Measurements from ENCODE around the gene RNF10. TPM values are rescaled to one million over a fixed set of nuclear protein-coding genes. Genes with fewer than 3 reads are reported as not detected.
A peak's percentile ranks its signal among the peaks of the same experiment; 100 is the strongest.

Gene RNF10
- total RNA-seq, 2 donors from 2014 or later, result 182 to 196 TPM

DNA sequence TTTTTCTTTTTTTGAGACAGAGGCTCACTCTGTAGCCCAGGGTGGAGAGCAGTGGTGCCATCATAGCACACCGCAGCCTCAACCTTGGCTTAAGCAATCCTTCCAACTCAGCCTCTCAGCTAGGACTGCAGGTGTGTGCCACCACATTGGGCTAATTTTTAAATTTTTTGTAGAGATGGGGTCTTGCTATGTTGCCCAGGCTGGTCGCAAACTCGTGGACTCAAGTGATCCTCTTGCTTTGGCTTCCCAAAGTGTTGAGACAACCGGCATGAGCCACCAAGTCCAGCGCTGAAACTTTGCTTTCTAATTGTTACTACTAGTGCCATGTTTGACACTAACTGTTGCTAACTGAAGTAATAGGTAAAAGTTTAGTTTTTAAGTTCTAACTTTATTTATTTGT lies 8.0 kb downstream of the RNF10 start:
- ATAC-seq (no peak), DNase-seq (ENCODE audit: low spot score in 2 of 2) (no peak)
- Mint-ChIP-seq H3K27ac (no peak overlapping the region), H3K9me3 (no peaks in the 10 kb centered on the region), H3K36me3 (peaks cover 0 to 23% of the 10 kb centered on the region in 2 donors)

DNA sequence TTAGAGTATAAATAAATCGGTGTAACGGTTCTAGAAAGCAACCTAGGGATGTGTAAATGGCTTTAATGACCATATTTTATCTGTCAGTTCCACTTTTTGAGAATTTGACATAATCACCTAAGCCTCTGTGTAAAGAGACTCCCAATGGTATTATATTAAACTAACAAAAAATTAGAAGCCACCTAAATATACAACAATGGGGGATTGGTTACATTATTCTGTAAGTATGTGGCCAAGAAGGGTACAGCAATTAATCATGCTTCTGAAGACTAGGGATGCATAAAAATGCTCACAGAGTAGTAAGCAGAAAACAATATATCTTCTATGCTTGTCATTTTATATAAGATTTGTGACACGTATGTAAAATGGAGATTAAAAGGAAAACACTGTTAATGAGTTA lies 10.5 kb downstream of the RNF10 start:
- ATAC-seq (no peak), DNase-seq (ENCODE audit: low spot score in 2 of 2) (no peak)
- peaks cover 0 to 6% of the 10 kb centered on the region in 2 donors for H3K36me3 Mint-ChIP-seq
- no peak overlapping the region for H3K27ac Mint-ChIP-seq
- H3K9me3 Mint-ChIP-seq, result no peaks in the 10 kb centered on the region

DNA sequence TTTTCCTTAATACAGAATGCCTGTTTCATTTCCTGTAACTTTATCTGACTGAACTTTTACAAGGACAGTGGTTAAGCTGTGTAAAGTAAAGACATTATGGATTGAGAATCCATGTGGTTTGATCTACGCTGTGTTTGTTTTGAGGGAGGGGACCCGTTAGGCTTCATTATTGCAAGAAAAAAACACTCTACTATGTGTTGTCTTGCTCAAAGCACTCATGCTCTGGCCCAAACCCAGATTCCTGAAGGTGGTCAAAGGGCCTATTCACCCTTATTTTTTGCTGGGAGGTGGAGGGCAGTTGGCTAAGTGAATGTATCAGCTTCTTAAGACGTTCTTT lies 11.9 kb downstream of the RNF10 start:
- Mint-ChIP-seq H3K27ac (no peak overlapping the region), H3K36me3 (peaks cover 0 to 6% of the 10 kb centered on the region in 2 donors)
- ATAC-seq, result no peak

DNA sequence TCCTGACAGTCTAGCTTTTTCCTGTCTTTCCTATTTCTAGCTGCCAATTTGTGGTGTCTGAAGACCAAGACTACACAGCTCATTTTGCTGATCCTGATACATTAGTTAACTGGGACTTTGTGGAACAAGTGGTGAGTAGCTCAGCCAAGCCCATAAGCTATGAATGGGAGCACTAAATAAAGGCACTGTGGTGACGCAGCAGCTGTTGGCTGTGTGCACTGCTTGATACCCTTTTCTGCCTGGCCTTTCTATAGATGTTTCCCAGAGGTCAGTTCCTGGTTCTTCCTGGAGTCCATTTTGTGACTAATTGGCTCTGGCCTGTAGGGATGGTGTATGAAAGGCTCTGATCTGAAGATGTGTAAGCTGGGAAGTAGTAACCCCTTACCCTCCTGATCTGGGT lies 20.5 kb downstream of the RNF10 start:
- peak overlapping the region in 1 of 2 donors; percentile 39 for H3K27ac Mint-ChIP-seq

More for the DNA sequence above, 11.9 kb downstream of the RNF10 start:
- DNase-seq (ENCODE audit: low spot score in 2 of 2), result no peak
- no peaks in the 10 kb centered on the region for H3K9me3 Mint-ChIP-seq

DNA sequence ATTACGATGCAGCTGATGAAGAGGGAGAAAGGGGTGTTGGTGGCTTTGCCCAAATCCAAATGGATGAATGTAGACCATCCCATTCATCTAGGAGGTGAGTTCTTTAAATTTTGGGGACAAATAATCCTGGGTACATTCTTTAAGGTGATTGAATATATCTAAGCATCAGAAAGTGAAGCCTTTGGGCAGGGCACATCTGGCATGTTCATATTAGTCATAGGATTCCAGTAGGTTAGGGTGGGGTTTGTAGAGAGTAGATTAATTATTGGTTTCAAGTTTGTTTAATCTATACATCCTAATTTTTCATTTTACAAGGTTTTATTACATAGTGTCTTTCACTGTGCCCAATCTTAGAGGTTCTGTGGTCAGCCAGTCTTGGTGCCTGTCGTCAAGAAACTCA lies 23.4 kb downstream of the RNF10 start:
- H3K27ac Mint-ChIP-seq, result no peak overlapping the region
- no peak for ATAC-seq
- no peak for DNase-seq (ENCODE audit: low spot score in 2 of 2)
- peaks cover 6 to 15% of the 10 kb centered on the region in 2 donors for H3K36me3 Mint-ChIP-seq
- no peaks in the 10 kb centered on the region for H3K9me3 Mint-ChIP-seq

More for the DNA sequence above, 20.5 kb downstream of the RNF10 start:
- Mint-ChIP-seq H3K9me3 (no peaks in the 10 kb centered on the region), H3K36me3 (peaks cover 5 to 15% of the 10 kb centered on the region in 2 donors)
- DNase-seq (ENCODE audit: low spot score in 2 of 2) (no peak), ATAC-seq (no peak)

DNA sequence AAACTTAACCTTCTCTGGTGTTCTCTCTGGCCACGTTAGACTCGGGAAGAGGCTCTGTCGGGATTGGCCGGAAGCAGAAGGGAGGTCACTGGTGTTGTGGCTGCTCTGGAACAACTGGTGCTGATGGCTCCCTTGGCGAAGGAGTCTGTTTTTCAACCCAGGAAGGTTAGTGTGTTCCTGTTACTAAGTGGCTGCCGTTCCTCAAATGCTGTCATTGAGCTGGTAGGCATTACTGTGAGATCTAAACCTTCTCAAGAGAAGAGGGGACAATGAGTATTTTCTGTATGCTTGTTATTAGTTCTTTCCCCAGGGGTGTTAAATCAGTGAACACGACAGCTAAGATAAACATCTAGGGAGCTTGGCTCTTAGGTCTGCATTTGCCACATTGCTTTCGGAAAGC lies 28.8 kb downstream of the RNF10 start:
- no peaks in the 10 kb centered on the region for H3K9me3 Mint-ChIP-seq
- peaks cover 0 to 23% of the 10 kb centered on the region in 2 donors for H3K36me3 Mint-ChIP-seq
- DNase-seq (ENCODE audit: low spot score in 2 of 2) (no peak), ATAC-seq (no peak)
- peak overlapping the region; percentile 31 to 70 for H3K27ac Mint-ChIP-seq

DNA sequence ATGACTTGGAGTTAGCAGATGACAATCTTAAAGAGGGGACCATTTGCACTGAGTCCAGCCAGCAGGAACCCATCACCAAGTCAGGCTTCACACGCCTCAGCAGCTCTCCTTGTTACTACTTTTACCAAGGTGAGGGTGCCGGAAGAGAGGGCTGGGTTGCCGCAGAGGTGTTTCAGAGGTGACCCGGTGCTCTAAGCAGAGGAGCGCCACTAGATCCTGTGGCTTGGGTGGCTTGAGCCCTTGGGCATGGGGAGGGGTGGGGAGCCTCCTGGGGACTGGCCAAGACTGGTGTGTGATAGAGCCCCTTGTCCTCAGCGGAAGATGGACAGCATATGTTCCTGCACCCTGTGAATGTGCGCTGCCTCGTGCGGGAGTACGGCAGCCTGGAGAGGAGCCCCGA lies 29.3 kb downstream of the RNF10 start:
- DNase-seq (ENCODE audit: low spot score in 2 of 2) (no peak), ATAC-seq (no peak)
- Mint-ChIP-seq H3K27ac (peak overlapping the region; percentile 31 to 70), H3K36me3 (peaks cover 0 to 23% of the 10 kb centered on the region in 2 donors), H3K9me3 (no peaks in the 10 kb centered on the region)

DNA sequence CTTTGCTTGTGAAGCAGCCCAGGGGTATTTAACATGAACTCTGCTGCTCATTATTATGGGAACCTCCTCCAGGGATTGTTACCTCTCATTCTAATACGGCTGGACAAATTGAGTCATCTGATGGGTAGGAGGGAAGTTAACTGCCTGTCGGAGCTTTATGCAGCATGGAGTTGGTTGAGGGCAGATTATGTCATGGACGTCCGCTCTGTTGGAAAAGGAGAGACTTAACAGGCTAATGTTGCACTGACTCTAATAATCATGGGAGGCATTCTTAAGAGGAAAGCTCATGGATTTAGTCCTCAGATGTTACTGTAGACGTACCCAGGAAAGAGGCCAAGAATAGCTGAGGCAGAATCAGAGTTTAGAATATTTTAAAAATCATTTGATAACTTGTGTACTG lies 37.1 kb downstream of the RNF10 start:
- DNase-seq (ENCODE audit: low spot score in 2 of 2) (no peak), ATAC-seq (no peak)
- Mint-ChIP-seq H3K27ac (peak overlapping the region; percentile 4 to 71), H3K36me3 (peaks cover 10 to 25% of the 10 kb centered on the region in 2 donors), H3K9me3 (no peaks in the 10 kb centered on the region)

DNA sequence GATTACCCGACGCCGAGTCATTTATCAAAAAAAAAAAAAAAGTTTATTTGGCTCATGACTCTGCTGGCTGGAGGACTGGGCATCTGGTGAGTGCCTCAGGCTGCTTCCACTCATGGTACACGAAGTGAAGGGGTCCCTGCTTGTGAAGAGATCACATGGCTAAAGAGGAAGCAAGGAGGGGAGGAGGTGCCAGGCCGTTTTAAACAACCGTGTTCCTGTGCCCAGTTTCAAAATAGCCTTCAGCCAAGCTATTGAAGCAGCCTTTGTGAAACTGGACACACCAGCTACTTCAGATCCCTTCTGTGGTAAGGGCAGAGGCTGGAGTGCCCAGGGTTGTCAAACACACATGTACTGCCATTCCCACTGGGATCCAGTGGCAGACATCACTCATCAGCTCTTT lies 39.4 kb downstream of the RNF10 start:
- no peak for ATAC-seq
- DNase-seq (ENCODE audit: low spot score in 2 of 2), result no peak
- Mint-ChIP-seq H3K36me3 (peaks cover 10 to 25% of the 10 kb centered on the region in 2 donors), H3K9me3 (no peaks in the 10 kb centered on the region), H3K27ac (peak overlapping the region in 1 of 2 donors; percentile 90)

DNA sequence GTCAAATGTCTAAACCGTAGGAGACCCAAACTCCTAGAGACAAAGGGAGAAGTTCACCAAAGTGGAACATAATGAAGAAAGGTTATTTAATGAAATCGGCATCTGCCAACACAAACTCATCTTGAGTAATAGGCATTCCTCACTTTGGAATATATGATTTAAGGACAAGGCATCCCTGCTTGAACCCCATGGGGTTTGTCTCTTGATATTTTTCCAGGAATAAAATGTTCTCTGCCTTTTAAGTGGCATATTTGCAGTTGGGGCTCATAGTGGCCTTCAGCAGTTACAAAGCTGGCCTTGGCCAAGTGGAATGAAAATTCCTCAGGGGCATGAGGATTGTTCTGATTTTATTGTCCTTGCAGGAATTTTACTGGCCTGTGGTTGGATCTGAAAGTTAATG lies 40.0 kb downstream of the RNF10 start:
- peaks cover 10 to 25% of the 10 kb centered on the region in 2 donors for H3K36me3 Mint-ChIP-seq

DNA sequence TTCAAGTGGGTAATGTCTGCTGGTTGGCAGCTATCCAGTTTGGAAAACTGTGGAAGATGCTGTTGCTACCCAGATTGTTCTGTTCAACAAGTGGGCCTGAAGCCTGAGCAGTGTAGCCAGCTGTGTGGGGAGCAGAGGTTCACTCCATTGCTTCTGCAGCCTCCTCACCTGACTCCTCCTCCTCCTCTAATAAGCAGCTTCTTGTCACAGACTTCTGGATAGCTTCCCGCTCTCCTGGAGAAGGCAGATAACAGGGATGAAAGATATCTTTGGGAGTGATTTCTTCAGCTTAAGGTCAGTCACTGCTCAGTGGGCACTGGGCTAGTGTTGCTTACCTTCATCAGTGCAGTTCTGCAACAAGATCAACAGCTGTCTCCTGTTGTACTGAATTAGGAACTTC lies 45.0 kb downstream of the RNF10 start:
- H3K27ac Mint-ChIP-seq, result no peak overlapping the region

More for the DNA sequence above, 40.0 kb downstream of the RNF10 start:
- DNase-seq (ENCODE audit: low spot score in 2 of 2) (no peak), ATAC-seq (no peak)
- Mint-ChIP-seq H3K27ac (peak overlapping the region; percentile 72 to 90), H3K9me3 (no peaks in the 10 kb centered on the region)

DNA sequence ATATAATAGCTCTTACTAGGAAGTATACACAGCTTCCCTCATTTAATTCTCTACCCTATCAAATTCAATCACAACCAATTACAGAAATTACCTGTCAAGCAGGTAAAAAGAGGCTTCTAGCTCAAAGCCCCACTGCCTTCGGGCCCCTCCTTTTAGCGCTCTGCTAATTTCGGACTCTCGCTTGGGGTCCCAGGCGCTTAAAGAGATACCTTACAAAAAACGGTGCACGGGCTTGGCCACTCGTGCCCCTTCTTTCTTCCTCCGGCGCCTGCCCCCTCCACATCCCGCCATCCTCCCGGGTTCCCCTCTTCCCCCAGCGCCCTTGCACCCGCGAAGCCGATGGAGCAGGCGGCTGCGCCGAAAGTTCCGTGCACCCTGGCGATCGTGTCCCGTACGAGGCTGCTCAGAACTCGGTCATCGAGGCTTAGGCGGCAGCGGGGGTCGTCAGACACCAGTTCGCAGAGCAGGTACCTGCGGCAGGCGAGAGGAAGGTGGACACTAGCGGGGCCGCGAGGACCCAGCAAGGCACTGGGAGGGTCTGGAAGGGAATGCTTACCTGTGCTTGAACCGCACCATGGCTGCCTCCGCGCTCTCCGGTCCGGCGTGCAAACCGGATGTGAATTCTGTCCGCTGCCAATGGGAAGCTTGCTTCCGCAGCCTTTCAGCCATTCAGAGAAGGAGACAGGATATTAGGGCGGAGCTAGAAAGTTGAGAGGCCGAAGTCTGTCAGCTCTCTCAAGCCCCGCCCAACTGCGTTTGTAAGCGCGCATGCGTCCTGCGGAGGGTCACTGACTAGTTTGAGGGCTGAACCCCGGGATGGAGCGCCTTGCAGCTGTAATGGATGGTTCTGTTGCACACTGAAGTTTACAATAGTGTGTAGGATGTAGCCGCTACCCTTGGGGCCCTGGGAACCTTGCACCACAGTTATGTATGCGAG lies 46.9 kb downstream of the RNF10 start, which contains the start of gene POP5:
Gene POP5, minus strand, starts transcription at position 616 of the 937 bp plus-strand sequence. Its CDS starts 40 bp downstream, at position 576.
- Mint-ChIP-seq H3K27ac (peak within 1 kb of the TSS; percentile 95 to 96), H3K36me3 (peaks cover 10 to 17% of the 10 kb centered on the region in 2 donors), H3K9me3 (no peaks in the 10 kb centered on the region)
- DNase-seq (ENCODE audit: low spot score in 2 of 2) (peak; percentile 92 to 96), ATAC-seq (peak; percentile 94 to 97)

More for the DNA sequence above, 45.0 kb downstream of the RNF10 start:
- DNase-seq (ENCODE audit: low spot score in 2 of 2) (no peak), ATAC-seq (no peak)
- Mint-ChIP-seq H3K36me3 (peaks cover 14 to 21% of the 10 kb centered on the region in 2 donors), H3K9me3 (no peaks in the 10 kb centered on the region)

DNA sequence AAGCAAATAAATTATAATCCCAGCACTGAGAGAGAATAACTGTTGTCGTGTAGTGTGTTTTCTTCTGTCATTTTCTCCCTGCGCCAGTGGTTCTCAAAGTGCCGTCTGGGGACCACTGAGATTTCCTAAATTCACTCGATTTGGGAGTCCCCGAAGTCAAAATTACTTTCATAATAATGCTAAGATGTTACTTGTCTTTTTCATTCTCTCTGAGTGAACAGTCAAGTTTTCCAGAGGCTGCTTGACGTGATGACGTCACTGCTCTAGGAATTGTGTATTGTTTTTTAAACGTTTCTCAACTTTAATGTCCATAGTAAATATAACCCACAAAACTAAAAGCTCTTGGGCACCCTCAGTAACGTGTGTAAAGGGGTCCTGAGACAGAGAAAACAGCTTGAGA lies 47.8 kb downstream of the RNF10 start:
- Mint-ChIP-seq H3K27ac (peak overlapping the region; percentile 95 to 96), H3K9me3 (no peaks in the 10 kb centered on the region), H3K36me3 (peaks cover 10 to 17% of the 10 kb centered on the region in 2 donors)
- ATAC-seq (no peak), DNase-seq (ENCODE audit: low spot score in 2 of 2) (no peak)

DNA sequence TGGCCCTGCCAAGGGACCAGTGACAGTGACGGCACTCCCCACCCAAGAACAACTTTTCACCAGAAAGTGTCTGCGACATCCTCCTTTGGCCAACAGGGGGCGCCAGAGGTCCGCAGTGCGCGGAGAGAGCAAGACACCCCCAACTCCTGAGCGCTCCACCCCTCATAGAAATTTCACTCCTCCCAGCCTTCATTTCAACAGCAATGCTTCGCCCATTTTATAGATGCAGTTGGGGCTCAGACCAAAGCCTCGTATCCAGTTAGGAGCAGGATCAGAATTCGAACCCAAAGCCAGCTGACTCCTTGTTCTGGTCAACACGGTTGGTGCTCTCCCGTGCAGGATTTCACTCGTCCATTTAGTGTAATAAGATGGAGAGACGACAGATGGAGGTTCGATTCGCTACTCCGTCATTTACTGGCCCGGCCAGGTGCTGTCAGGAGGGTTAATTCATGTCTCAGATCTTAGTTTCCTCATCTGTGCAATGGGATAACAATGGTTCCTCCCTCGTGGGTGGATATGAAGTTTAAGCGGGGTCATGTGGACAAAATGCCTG lies 49.4 kb downstream of the RNF10 start:
- peak overlapping the region in 1 of 2 donors; percentile 3 for H3K27ac Mint-ChIP-seq
- DNase-seq (ENCODE audit: low spot score in 2 of 2), result peak; percentile 78 to 91
- no peaks in the 10 kb centered on the region for H3K9me3 Mint-ChIP-seq
- ATAC-seq, result peak; percentile 13 to 35
- H3K36me3 Mint-ChIP-seq, result peaks cover 10 to 17% of the 10 kb centered on the region in 2 donors

DNA sequence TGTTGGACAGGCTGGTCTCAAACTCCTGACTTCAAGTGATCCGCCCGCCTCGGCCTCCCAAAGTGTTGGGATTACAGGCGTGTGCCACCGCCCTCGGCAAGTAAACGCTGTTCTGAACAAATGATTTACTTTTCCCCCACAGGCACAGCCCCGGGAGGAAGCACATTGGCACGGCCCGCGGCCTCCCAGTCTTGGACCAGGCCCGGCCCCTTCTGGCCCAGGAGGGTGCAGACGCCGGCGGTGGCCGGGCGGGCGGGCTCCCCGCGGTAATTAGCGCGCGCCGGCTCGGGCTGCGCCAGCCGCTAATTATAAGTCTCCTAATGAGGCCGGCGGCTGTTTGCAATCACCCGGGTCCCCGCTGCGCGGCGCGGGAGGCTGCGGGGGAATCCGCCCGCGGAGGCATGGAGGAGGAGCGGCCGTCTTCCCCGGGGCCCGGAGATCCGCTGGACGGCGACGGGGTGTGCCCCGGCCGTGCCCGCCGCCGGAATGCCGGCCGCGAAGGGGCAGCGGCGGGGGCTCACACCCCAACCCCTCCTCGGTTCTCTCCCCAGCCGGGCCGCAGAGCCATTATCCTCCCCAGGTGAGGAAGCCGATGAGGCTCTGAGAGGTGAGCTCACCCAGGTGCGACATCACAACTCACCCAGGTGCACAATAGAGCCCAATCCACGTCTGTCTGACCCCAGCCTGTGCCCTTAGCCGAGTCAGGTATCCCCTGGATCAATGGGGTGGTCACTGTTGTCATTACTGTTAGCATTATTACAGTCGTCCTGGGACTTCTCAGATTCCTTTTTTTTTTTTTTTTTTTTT lies 50.4 kb downstream of the RNF10 start:
- DNase-seq (ENCODE audit: low spot score in 2 of 2), result peak in 1 of 2 donors; percentile 63
- peaks cover 10 to 17% of the 10 kb centered on the region in 2 donors for H3K36me3 Mint-ChIP-seq
- no peak overlapping the region for H3K27ac Mint-ChIP-seq
- ATAC-seq, result peak in 1 of 2 donors; percentile 20
- no peaks in the 10 kb centered on the region for H3K9me3 Mint-ChIP-seq

DNA sequence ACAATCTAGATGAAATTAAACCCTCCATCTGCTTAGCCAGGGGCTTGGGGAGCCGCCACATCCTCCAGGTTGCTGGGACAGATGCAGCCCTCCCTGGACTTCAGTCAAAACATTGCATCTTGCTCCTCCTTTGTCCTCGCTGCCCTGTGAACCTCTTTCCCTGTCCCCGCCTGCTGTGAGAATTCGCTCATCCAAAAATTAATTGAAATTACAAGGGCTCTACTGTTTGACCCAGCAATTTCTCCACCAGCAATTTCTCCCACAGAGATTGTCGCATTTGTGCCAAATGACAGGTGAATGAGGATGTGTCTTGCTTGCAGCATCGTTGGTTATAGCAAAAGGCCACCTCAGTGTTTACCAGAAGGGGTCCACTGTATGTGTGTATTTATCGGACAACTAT lies 52.0 kb downstream of the RNF10 start:
- Mint-ChIP-seq H3K36me3 (peaks cover under 1 to 6% of the 10 kb centered on the region in 2 donors), H3K27ac (no peak overlapping the region), H3K9me3 (no peaks in the 10 kb centered on the region)
- no peak for DNase-seq (ENCODE audit: low spot score in 2 of 2)
- no peak for ATAC-seq

DNA sequence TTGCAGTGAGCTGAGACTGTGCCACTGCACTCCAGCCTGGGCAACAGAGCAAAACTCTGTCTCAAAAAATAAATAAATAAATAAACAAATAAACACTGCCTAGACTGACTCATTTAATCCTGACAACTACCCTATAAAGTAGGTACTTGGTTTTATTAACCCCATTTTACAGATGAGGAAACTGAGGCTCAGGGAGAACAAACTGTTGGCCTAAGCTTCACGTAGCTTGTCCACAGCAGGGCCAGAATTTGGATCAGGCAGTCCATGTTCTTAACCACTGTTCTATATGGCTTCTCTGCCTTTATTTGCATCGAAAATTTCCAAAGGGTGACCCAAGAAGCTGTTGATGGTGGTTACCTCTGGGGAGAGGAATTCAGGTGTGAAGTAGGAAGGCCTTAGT lies 52.7 kb downstream of the RNF10 start:
- no peak overlapping the region for H3K27ac Mint-ChIP-seq
- no peak for ATAC-seq
- H3K36me3 Mint-ChIP-seq, result no peaks in the 10 kb centered on the region
- DNase-seq (ENCODE audit: low spot score in 2 of 2), result no peak
- no peaks in the 10 kb centered on the region for H3K9me3 Mint-ChIP-seq
